K562 (cell line): ENCODE measurements around the gene UBE2E2.

Source experiments
- BRD9 ChIP-seq: fragments of 450-650 bp; IDR thresholded peaks from 2 replicates; pipeline ENCODE4 v1.6.1; 2018; ENCODE audit warnings: low read depth; ENCODE audit not compliant: partially characterized antibody
- CREBBP ChIP-seq: IDR thresholded peaks from one replicate; pipeline ENCODE4 v1.6.1; 2012; ENCODE audit warnings: low read depth, mild to moderate bottlenecking, control low read depth, inconsistent platforms, low read length
- EP300 ChIP-seq: IDR thresholded peaks from 2 replicates; pipeline ENCODE4 v1.6.1; 2012; ENCODE audit warnings: low read length, improper control_type of control experiment
- EZH2 ChIP-seq: IDR thresholded peaks from 2 replicates; pipeline ENCODE4 v1.6.1; 2012; ENCODE audit warnings: low read depth, mild to moderate bottlenecking, inconsistent platforms, low read length, borderline replicate concordance
- IRF2 ChIP-seq: sonication (generic); formaldehyde crosslinking; IDR thresholded peaks from 2 replicates; pipeline ENCODE4 v1.8.1; 2022; ENCODE audit warnings: mild to moderate bottlenecking, missing genetic modification reagents
- KAT7 ChIP-seq: sonication (generic); formaldehyde crosslinking; IDR thresholded peaks from 2 replicates; pipeline ENCODE4 v1.8.0; 2022; ENCODE audit warnings: missing genetic modification reagents, mild to moderate bottlenecking, borderline replicate concordance
- NRF1 ChIP-seq, 2 experiments: fragments of 450-650 bp; IDR thresholded peaks in 1 of 2; conservative IDR thresholded peaks in 1 of 2; 2 replicates each; pipeline ENCODE4 v1.6.1; 2014; ENCODE audit warnings: mild to moderate bottlenecking in 2 of 2
- POLR2AphosphoS5 ChIP-seq: IDR thresholded peaks from 2 replicates; pipeline ENCODE4 v1.6.1; 2011; ENCODE audit warnings: mild to moderate bottlenecking, low read depth, low read length, moderate library complexity; ENCODE audit not compliant: control insufficient read depth, insufficient read depth
- SRSF1 ChIP-seq: fragments of 200-400 bp; formaldehyde crosslinking; IDR thresholded peaks from 2 replicates; pipeline ENCODE4 v1.6.1; 2017; ENCODE audit warnings: mild to moderate bottlenecking, low read depth, low read length, moderate library complexity
- SRSF9 ChIP-seq: fragments of 200-400 bp; formaldehyde crosslinking; IDR thresholded peaks from 2 replicates; pipeline ENCODE4 v1.6.1; 2017; ENCODE audit warnings: low read depth, low read length, borderline replicate concordance
- USF1 ChIP-seq: sonication (generic); formaldehyde crosslinking; IDR thresholded peaks from 2 replicates; pipeline ENCODE4 v1.9.0; 2022; ENCODE audit warnings: mild to moderate bottlenecking, missing genetic modification reagents
- ZBTB7A ChIP-seq: IDR thresholded peaks from 2 replicates; pipeline ENCODE4 v1.6.1; 2011; ENCODE audit warnings: low read depth, mild to moderate bottlenecking, low read length, moderate library complexity, borderline replicate concordance; ENCODE audit not compliant: control insufficient read depth

- no peak for TF ChIP-seq SRSF1
- TF ChIP-seq EZH2, result no peak
- TF ChIP-seq CREBBP, result no peak
- TF ChIP-seq KAT7 (CRISPR knock-in tag), result no peak
- TF ChIP-seq BRD9, result no peak
- no peak for TF ChIP-seq NRF1 (conservative IDR thresholded peaks at IDR 0.05 in 1 of 2, IDR thresholded peaks at IDR 0.05 in 1 of 2)
- no peak for TF ChIP-seq IRF2
- no peak for TF ChIP-seq USF1 (CRISPR knock-in tag)
- TF ChIP-seq POLR2AphosphoS5, result no peak
- no peak for TF ChIP-seq SRSF9
- no peak for TF ChIP-seq EP300
- TF ChIP-seq ZBTB7A, result no peak
Measured at GRCh38 chr3:23240171-23240785, 37.2 kb downstream of the UBE2E2 start.
